SK-N-SH (cell line): Measurements from ENCODE around the gene ATP8A1. TPM values are rescaled to one million over a fixed set of nuclear protein-coding genes. Genes with fewer than 3 reads are reported as not detected.
"Not testable (repeated sequence)": the region's sequence is repeated elsewhere in the genome, so short reads cannot be mapped to it uniquely, and the experiment has no call there.

Source experiments
- CTCF ChIA-PET: fragments of 300-600, 350-600 bp; formaldehyde crosslinking; extraction: SDS; loops from one replicate; lab custom pipeline; 2021; lab: Yijun Ruan, JAX
- POLR2A ChIA-PET: fragments of 350-600 bp; sonication (Branson Sonifier 250); formaldehyde crosslinking; extraction: SDS; loops from one replicate; lab custom pipeline; 2020; ENCODE audit warnings: antibody characterized with exemption, inconsistent platforms; lab: Yijun Ruan, JAX
- DNase-seq: peaks from one replicate; pipeline ENCODE4 v3.0.0; 2012
- H2AFZ ChIP-seq: fragments of 200-600 bp; sonication (generic); 2 replicates; pipeline ENCODE4 v1.8.1; 2016; ENCODE audit warnings: antibody characterized with exemption, mild to moderate bottlenecking, low read depth
- H3F3A ChIP-seq: fragments of 200-600 bp; sonication (generic); replicated peaks from 2 replicates; pipeline ENCODE3; 2016; ENCODE audit warnings: antibody characterized with exemption, mild to moderate bottlenecking; ENCODE audit not compliant: insufficient read depth
- H3K27ac ChIP-seq, 2 experiments: fragments of 200-500 bp in 1 of 2; fragments of 200-600 bp in 1 of 2; sonication (Bioruptor generic) in 1 of 2; sonication (generic), shearing (Covaris generic) in 1 of 2; 2 replicates each; pipeline versions ENCODE4 v1.5.1 to v1.6.1; 2014 to 2016; ENCODE audit warnings: low read depth in 2 of 2, inconsistent platforms in 1 of 2, low read length in 1 of 2, mild to moderate bottlenecking in 1 of 2, mixed read lengths in 1 of 2
- H3K27me3 ChIP-seq: fragments of 200-600 bp; sonication (generic), shearing (Covaris generic); 2 replicates; pipeline ENCODE4 v1.6.1; 2016; ENCODE audit warnings: mixed run types; ENCODE audit not compliant: insufficient read depth
- H3K36me3 ChIP-seq, 2 experiments: fragments of 200-500 bp in 1 of 2; fragments of 200-600 bp in 1 of 2; sonication (Bioruptor generic) in 1 of 2; sonication (generic) in 1 of 2; replicated peaks in 1 of 2; 2 replicates each; pipeline versions ENCODE3 to v1.5.1; 2014 to 2016; ENCODE audit warnings: low read length in 1 of 2, mild to moderate bottlenecking in 1 of 2; ENCODE audit not compliant: insufficient read depth in 2 of 2, control insufficient read depth in 1 of 2
- H3K4me1 ChIP-seq, 2 experiments: fragments of 200-500 bp in 1 of 2; fragments of 200-600 bp in 1 of 2; sonication (Bioruptor generic) in 1 of 2; sonication (generic), shearing (Covaris generic) in 1 of 2; 2 replicates each; pipeline versions ENCODE4 v1.5.1 to v1.6.1; 2014 to 2016; ENCODE audit warnings: low read depth in 1 of 2, low read length in 1 of 2, mixed run types in 1 of 2; ENCODE audit not compliant: insufficient read depth in 2 of 2, control insufficient read depth in 1 of 2
- H3K4me2 ChIP-seq: fragments of 200-600 bp; sonication (generic), shearing (Covaris generic); 2 replicates; pipeline ENCODE4 v1.6.1; 2017; ENCODE audit warnings: mixed run types
- H3K4me3 ChIP-seq, 2 experiments: fragments of 200-500 bp in 1 of 2; fragments of 200-600 bp in 1 of 2; sonication (Bioruptor generic) in 1 of 2; sonication (generic), shearing (Covaris generic) in 1 of 2; 2 replicates each; pipeline versions ENCODE4 v1.5.1 to v1.8.1; 2014 to 2016; ENCODE audit warnings: low read depth in 2 of 2, inconsistent platforms in 1 of 2, low read length in 1 of 2, mild to moderate bottlenecking in 1 of 2, mixed read lengths in 1 of 2, moderate library complexity in 1 of 2
- H3K79me2 ChIP-seq: fragments of 200-600 bp; sonication (generic); 2 replicates; pipeline ENCODE4 v1.8.1; 2017; ENCODE audit warnings: mild to moderate bottlenecking; ENCODE audit not compliant: insufficient read depth
- H3K9ac ChIP-seq: fragments of 200-600 bp; sonication (generic); 2 replicates; pipeline ENCODE4 v1.6.1; 2017; ENCODE audit warnings: mixed run types
- H3K9me2 ChIP-seq: fragments of 200-600 bp; sonication (generic); 2 replicates; pipeline ENCODE4 v1.6.1; 2017; ENCODE audit warnings: mixed run types
- H3K9me3 ChIP-seq: fragments of 200-600 bp; sonication (generic); 2 replicates; pipeline ENCODE4 v1.6.1; 2017; ENCODE audit warnings: mixed run types, mild to moderate bottlenecking, moderate library complexity
- H4K20me1 ChIP-seq: fragments of 200-600 bp; sonication (generic); 2 replicates; pipeline ENCODE4 v1.6.1; 2017; ENCODE audit warnings: mild to moderate bottlenecking, mixed run types; ENCODE audit not compliant: insufficient read depth
- CTCF ChIP-seq: fragments of 200-600 bp; sonication (generic); IDR thresholded peaks from 2 replicates; pipeline ENCODE4 v1.6.1; 2017; ENCODE audit warnings: antibody characterized with exemption, mild to moderate bottlenecking, moderate library complexity
- ELF1 ChIP-seq: IDR thresholded peaks from 2 replicates; pipeline ENCODE4 v1.4.0; 2012
- EP300 ChIP-seq, 2 experiments: IDR thresholded peaks; 2 replicates each; pipeline versions ENCODE4 v1.4.0 to v1.6.1; 2012; ENCODE audit warnings: borderline replicate concordance in 1 of 2, low read depth in 1 of 2, low read length in 1 of 2
- FOSL2 ChIP-seq: IDR thresholded peaks from 2 replicates; pipeline ENCODE4 v1.4.0; 2012; ENCODE audit warnings: low read depth, mild to moderate bottlenecking, moderate library complexity, borderline replicate concordance
- FOXJ3 ChIP-seq: sonication (generic); formaldehyde crosslinking; IDR thresholded peaks from 2 replicates; pipeline ENCODE4 v1.5.1; 2020; ENCODE audit warnings: mild to moderate bottlenecking, missing genetic modification reagents
- FOXM1 ChIP-seq: IDR thresholded peaks from 2 replicates; pipeline ENCODE4 v1.4.0; 2012; ENCODE audit warnings: low read depth, mild to moderate bottlenecking
- GABPA ChIP-seq: IDR thresholded peaks from 2 replicates; pipeline ENCODE4 v1.4.0; 2012; ENCODE audit warnings: low read depth, mild to moderate bottlenecking
- GATA2 ChIP-seq: sonication (generic); formaldehyde crosslinking; IDR thresholded peaks from 2 replicates; pipeline ENCODE4 v1.5.0; 2020; ENCODE audit warnings: mild to moderate bottlenecking, missing genetic modification reagents
- MAX ChIP-seq: IDR thresholded peaks from 2 replicates; pipeline ENCODE4 v1.4.0; 2012; ENCODE audit warnings: low read depth
- MEF2A ChIP-seq: IDR thresholded peaks from 2 replicates; pipeline ENCODE4 v1.4.0; 2012; ENCODE audit warnings: low read depth, borderline replicate concordance
- PBX3 ChIP-seq: IDR thresholded peaks from 2 replicates; pipeline ENCODE4; 2012
- RAD21 ChIP-seq: IDR thresholded peaks from 2 replicates; pipeline ENCODE4 v1.6.1; 2012; ENCODE audit warnings: mild to moderate bottlenecking, low read length
- REST ChIP-seq: IDR thresholded peaks from 2 replicates; pipeline ENCODE4 v1.6.1; 2012; ENCODE audit warnings: mild to moderate bottlenecking, low read depth, low read length, moderate library complexity
- RFX5 ChIP-seq: IDR thresholded peaks from 2 replicates; pipeline ENCODE4 v1.6.1; 2012; ENCODE audit warnings: mild to moderate bottlenecking, improper control_type of control experiment, low read length
- RXRA ChIP-seq: IDR thresholded peaks from 2 replicates; pipeline ENCODE4 v1.4.0; 2012; ENCODE audit warnings: low read depth, mild to moderate bottlenecking, borderline replicate concordance
- SIN3A ChIP-seq: IDR thresholded peaks from 2 replicates; pipeline ENCODE4 v1.6.1; 2012; ENCODE audit warnings: low read depth, mild to moderate bottlenecking, low read length, moderate library complexity, borderline replicate concordance
- TEAD4 ChIP-seq: IDR thresholded peaks from 2 replicates; pipeline ENCODE4 v1.4.0; 2012; ENCODE audit warnings: mild to moderate bottlenecking, borderline replicate concordance; ENCODE audit not compliant: insufficient read depth
- ZBTB33 ChIP-seq: IDR thresholded peaks from 2 replicates; pipeline ENCODE4 v1.4.0; 2012; ENCODE audit warnings: low read depth, borderline replicate concordance
- WGBS: methylation state at CpG from one replicate; pipeline ENCODE4 v1.1.6; 2017; ENCODE audit warnings: low lambda C conversion rate; 5-methylcytosine and 5-hydroxymethylcytosine counted together
- polyA plus RNA-seq, 3 experiments: library from polyadenylated mRNA; depleted of rRNA; stranded (reverse); fragments of >200 nt; gene quantifications; 2 replicates each; pipeline ENCODE4 v1.2.3, GENCODE V29; 2012

The ATP8A1 gene
- polyA plus RNA-seq, 1 of the 3 experiments (the other 2 are of a cell fraction) = 0.38 TPM

GRCh38 chr4:42471896-42472295, 185.0 kb downstream of the ATP8A1 start (continued):
- TF ChIP-seq GABPA (no peak), EP300 (IDR thresholded peaks at IDR 0.05; ENCODE audit: borderline replicate concordance in 1 of 2, low read depth in 1 of 2, low read length in 1 of 2) (no peak), RFX5 (no peak), ELF1 (no peak), RAD21 (no peak), FOXM1 (no peak), PBX3 (no peak), CTCF (no peak)

GRCh38 chr4:42470023-42470422, 186.9 kb downstream of the ATP8A1 start:
- no peak overlapping the region for H3K4me3 ChIP-seq
- POLR2A ChIA-PET = no interaction called here
- H3K4me1 ChIP-seq = no peaks in the 10 kb centered on the region; a peak in 1 of 4 replicates
- H4K20me1 ChIP-seq = no peaks in the 10 kb centered on the region
- 38% methylated on average over 5 of the region's 5 CpGs for WGBS
- H3K9me3 ChIP-seq = no peaks in the 10 kb centered on the region
- no peak for DNase-seq
- H3K9ac ChIP-seq = no peak overlapping the region
- H3K79me2 ChIP-seq = no peaks in the 10 kb centered on the region
- CTCF ChIA-PET = no interaction called here
- no peak overlapping the region for H3K4me2 ChIP-seq
- no peak for TF ChIP-seq FOXJ3 (CRISPR knock-in tag)
- TF ChIP-seq ELF1 = no peak
- no peak for TF ChIP-seq REST
- TF ChIP-seq MAX = no peak
- TF ChIP-seq FOSL2 = no peak
- no peak for TF ChIP-seq GATA2 (CRISPR knock-in tag)
- no peak for TF ChIP-seq ZBTB33
- no peak for TF ChIP-seq RXRA
- no peak for TF ChIP-seq MEF2A
- TF ChIP-seq SIN3A = no peak
- TF ChIP-seq TEAD4 = no peak
- H2AFZ ChIP-seq = no peak overlapping the region
- no peaks in the 10 kb centered on the region for H3K27me3 ChIP-seq
- no peak overlapping the region for H3K27ac ChIP-seq
- no peaks in the 10 kb centered on the region; the same call in 1 of the 2 replicates for H3K9me2 ChIP-seq
- H3K36me3 ChIP-seq = no peaks in the 10 kb centered on the region
- H3F3A ChIP-seq = no peaks in the 10 kb centered on the region

GRCh38 chr4:42467777-42468176, 189.1 kb downstream of the ATP8A1 start:
- DNase-seq, H3F3A ChIP-seq, H3K9me2 ChIP-seq, H4K20me1 ChIP-seq, H3K27ac ChIP-seq, H3K36me3 ChIP-seq, H2AFZ ChIP-seq, H3K4me1 ChIP-seq, H3K27me3 ChIP-seq, H3K79me2 ChIP-seq, POLR2A ChIA-PET, H3K9ac ChIP-seq, H3K9me3 ChIP-seq, H3K4me3 ChIP-seq, H3K4me2 ChIP-seq: not testable (repeated sequence)
- CTCF ChIA-PET = interaction anchor here (1.6 to 1.7 kb wide), 2 partner anchors 10 to 52 kb away, joined by 4 to 6 read pairs; no protein-coding TSS in a partner anchor
- WGBS = 69% methylated on average over 3 of the region's 3 CpGs
